K562 (cell line): ENCODE results near the gene SERPIND1. TPM values are rescaled to one million over a fixed set of nuclear protein-coding genes. Genes with fewer than 3 reads are reported as not detected.
A peak's percentile ranks its signal among the peaks of the same experiment; 100 is the strongest.
"Not testable (repeated sequence)": the region's sequence is repeated elsewhere in the genome, so short reads cannot be mapped to it uniquely, and the experiment has no call there.

Experiments used
- ATAC-seq: fragments of 200-7000 bp; cut with Tn5 transposase; 3 replicates; pipeline ENCODE4 v1.9.1; 2020; ENCODE audit warnings: moderate library complexity
- BruUV-seq: library from RNA; stranded (reverse); fragments of 400-500 nt; replicated peaks from 2 replicates; lab custom pipeline; 2021; lab: Mats Ljungman, UMichigan
- CTCF ChIA-PET: fragments of 300-600 bp; formaldehyde crosslinking; extraction: SDS; loops from one replicate; lab custom pipeline; 2021; ENCODE audit warnings: low intra/inter-chr PET ratio; lab: Yijun Ruan, JAX
- POLR2A ChIA-PET: fragments of 300-600, 350-650 bp; sonication (Branson Sonifier 250); formaldehyde crosslinking; extraction: SDS; loops from one replicate; lab custom pipeline; 2021; ENCODE audit warnings: antibody characterized with exemption, inconsistent platforms; lab: Yijun Ruan, JAX
- DNase-seq, 4 experiments: peaks; one replicate each; pipeline versions ENCODE4 v3.0.0 to v3.0.0-alpha.2; 2011 to 2018; ENCODE audit warnings: low spot score in 3 of 4, mixed read lengths in 3 of 4; ENCODE audit errors: extremely low read depth in 1 of 4
- FAIRE-seq: peaks from 2 replicates; lab custom pipeline; 2011; peaks lifted over from hg19 to GRCh38; lab: Jason Lieb, UNC
- H2AFZ ChIP-seq: 2 replicates; pipeline ENCODE4 v1.6.0; 2011; ENCODE audit warnings: low read depth, low read length, control low read depth, inconsistent platforms
- H3K27ac ChIP-seq: fragments of 200-600 bp; 3 replicates; pipeline ENCODE4 v1.8.0; 2011; ENCODE audit warnings: low read depth, mild to moderate bottlenecking, control low read depth, inconsistent platforms, low read length, moderate library complexity, mixed read lengths; ENCODE audit errors: extremely low read depth
- H3K27me3 ChIP-seq, 2 experiments: fragments of 300-600 bp in 1 of 2; 2 replicates in 1 of 2; 3 replicates in 1 of 2; pipeline versions ENCODE4 v1.6.0 to v1.8.0; 2011; ENCODE audit warnings: inconsistent platforms in 2 of 2, low read length in 2 of 2, mild to moderate bottlenecking in 1 of 2, mixed read lengths in 1 of 2, moderate library complexity in 1 of 2; ENCODE audit not compliant: control insufficient read depth in 2 of 2, insufficient read depth in 2 of 2
- H3K36me3 ChIP-seq: fragments of 300-600 bp; 3 replicates; pipeline ENCODE4 v1.8.0; 2011; ENCODE audit warnings: mild to moderate bottlenecking, low read length, inconsistent platforms; ENCODE audit not compliant: control insufficient read depth, insufficient read depth
- H3K4me1 ChIP-seq, 2 experiments: fragments of 200-600 bp in 1 of 2; replicated peaks in 1 of 2; 2 replicates in 1 of 2; 3 replicates in 1 of 2; pipeline versions ENCODE4 v1.5.1 to v1.8.0; 2011; ENCODE audit warnings: inconsistent platforms in 2 of 2, low read length in 2 of 2, mild to moderate bottlenecking in 1 of 2, mixed read lengths in 1 of 2, moderate library complexity in 1 of 2; ENCODE audit not compliant: control insufficient read depth in 2 of 2, insufficient read depth in 2 of 2
- H3K4me2 ChIP-seq: 2 replicates; pipeline ENCODE4 v1.6.1; 2011; ENCODE audit warnings: low read length, control low read depth, inconsistent platforms, mixed read lengths; ENCODE audit not compliant: insufficient read depth
- H3K4me3 ChIP-seq: fragments of 200-600 bp; sonication (generic), shearing (Covaris generic); 2 replicates; pipeline ENCODE4 v1.5.1; 2016; ENCODE audit warnings: control low read depth, inconsistent platforms
- H3K79me2 ChIP-seq: fragments of 200-600 bp; 3 replicates; pipeline ENCODE4 v1.8.0; 2011; ENCODE audit warnings: low read length, inconsistent platforms; ENCODE audit not compliant: control insufficient read depth, insufficient read depth
- H3K9ac ChIP-seq, 2 experiments: 2 replicates each; pipeline versions ENCODE4 v1.6.0 to v1.6.1; 2011; ENCODE audit warnings: low read depth in 2 of 2, low read length in 2 of 2, control low read depth in 1 of 2, inconsistent platforms in 1 of 2, mild to moderate bottlenecking in 1 of 2, mixed read lengths in 1 of 2; ENCODE audit not compliant: insufficient read depth in 1 of 2
- H3K9me1 ChIP-seq: one replicate; pipeline ENCODE4 v1.6.0; 2011; ENCODE audit warnings: inconsistent platforms, mild to moderate bottlenecking, low read length, moderate library complexity; ENCODE audit not compliant: control insufficient read depth, insufficient read depth
- H3K9me3 ChIP-seq: replicated peaks from 2 replicates; pipeline ENCODE4 v1.5.1; 2011; ENCODE audit warnings: low read depth, low read length, inconsistent platforms; ENCODE audit not compliant: control insufficient read depth, insufficient read depth
- H4K20me1 ChIP-seq: replicated peaks from 2 replicates; pipeline ENCODE4 v1.6.1; 2011; ENCODE audit warnings: low read length, inconsistent platforms, mixed read lengths; ENCODE audit not compliant: control insufficient read depth, insufficient read depth
- HDGF ChIP-seq: fragments of 450-650 bp; IDR thresholded peaks from 2 replicates; pipeline ENCODE4 v1.6.1; 2016
- JUN ChIP-seq, 2 experiments: sonication (generic) in 1 of 2; formaldehyde crosslinking in 1 of 2; IDR thresholded peaks; 2 replicates each; pipeline versions ENCODE4 v1.6.1 to v1.8.0; 2012 to 2022; ENCODE audit warnings: borderline replicate concordance in 2 of 2, mild to moderate bottlenecking in 2 of 2, improper control_type of control experiment in 1 of 2, low read depth in 1 of 2, low read length in 1 of 2, missing genetic modification reagents in 1 of 2
- TEAD4 ChIP-seq, 2 experiments: sonication (generic) in 1 of 2; formaldehyde crosslinking in 1 of 2; IDR thresholded peaks; 2 replicates each; pipeline versions ENCODE4 v1.6.1 to v1.8.0; 2012 to 2022; ENCODE audit warnings: borderline replicate concordance in 1 of 2, inconsistent platforms in 1 of 2, low read length in 1 of 2, mild to moderate bottlenecking in 1 of 2, missing genetic modification reagents in 1 of 2
- TSC22D4 ChIP-seq: fragments of 450-650 bp; IDR thresholded peaks from 2 replicates; pipeline ENCODE4 v1.6.1; 2016; ENCODE audit warnings: missing genetic modification characterization, missing biosample characterization, control low read depth
- ZBTB1 ChIP-seq: sonication (generic); formaldehyde crosslinking; IDR thresholded peaks from 2 replicates; pipeline ENCODE4 v1.8.1; 2023; ENCODE audit warnings: missing genetic modification reagents, low read depth, mild to moderate bottlenecking, borderline replicate concordance
- ZBTB33 ChIP-seq: sonication (generic); formaldehyde crosslinking; IDR thresholded peaks from 2 replicates; pipeline ENCODE4 v1.8.1; 2023; ENCODE audit warnings: mild to moderate bottlenecking, missing genetic modification reagents
- ZBTB9 ChIP-seq: fragments of 450-650 bp; formaldehyde crosslinking; IDR thresholded peaks from 2 replicates; pipeline ENCODE4 v1.4.0; 2020; ENCODE audit warnings: mild to moderate bottlenecking, moderate library complexity
- ZNF347 ChIP-seq: fragments of 450-650 bp; formaldehyde crosslinking; IDR thresholded peaks from 2 replicates; pipeline ENCODE4 v1.4.0; 2020; ENCODE audit warnings: low read depth, mild to moderate bottlenecking, moderate library complexity
- ZNF707 ChIP-seq: fragments of 250-450 bp; sonication (Bioruptor Pico); conservative IDR thresholded peaks from 2 replicates; pipeline ENCODE4 v1.8.0; 2022; ENCODE audit warnings: inconsistent platforms, mild to moderate bottlenecking, moderate library complexity
- WGBS: fragments of 100-300 bp; shearing (Covaris generic); methylation state at CpG from one replicate; pipeline ENCODE4 v1.1.6; 2016; ENCODE audit warnings: low coverage, mixed read lengths; ENCODE audit not compliant: insufficient coverage; ENCODE audit errors: missing lambda C conversion rate; 5-methylcytosine and 5-hydroxymethylcytosine counted together
- in situ Hi-C: fragments of 300-500 bp; cut with MboI; formaldehyde crosslinking; loops from 4 replicates; pipeline ENCODE4 v1.15.0; 2018; ENCODE audit warnings: inconsistent platforms, mixed read lengths
- intact Hi-C: fragments of 100-400 bp; cut with micrococcal nuclease; formaldehyde crosslinking; loops from 2 replicates; pipeline ENCODE4 v1.14.2; 2022
- polyA plus RNA-seq, 8 experiments: library from polyadenylated mRNA; depleted of rRNA in 4 of 8; stranded (reverse) in 5 of 8; unstranded in 3 of 8; fragments of >200 nt; fragmentation: Nextera tagmentation in 2 of 8; fragmentation: Illumina TruSeq in 1 of 8; extraction: Ambion mirVana in 2 of 8; extraction: Trizol in 1 of 8; gene quantifications; 2 replicates each; pipeline versions ENCODE4 v1.2.1 to v1.2.3, GENCODE V29; 2011 to 2014; ENCODE audit warnings: inconsistent platforms in 1 of 8, missing spikeins in 1 of 8
- total RNA-seq, 7 experiments: library from RNA; depleted of rRNA in 6 of 7; stranded (reverse); fragments of >200 nt in 6 of 7; fragmentation: Illumina TruSeq in 2 of 7; extraction: Trizol in 2 of 7; gene quantifications; 2 replicates each; pipeline versions ENCODE4 v1.2.1 to v1.2.3, GENCODE V29; 2011 to 2021; ENCODE audit warnings: low replicate concordance in 1 of 7
- TF ChIP-seq, protein P1 (sequence below), 2 experiments: fragments of 450-650 bp in 1 of 2; sonication (generic) in 1 of 2; formaldehyde crosslinking; conservative IDR thresholded peaks; 2 replicates each; pipeline versions ENCODE4 v1.4.0 to v1.8.1; 2020 to 2022; ENCODE audit warnings: mild to moderate bottlenecking in 1 of 2, missing genetic modification reagents in 1 of 2

SERPIND1 gene
- total and polyA plus RNA-seq, 9 of the 15 experiments (the other 6 are each of a cell fraction or from before 2014, with no cell fraction given), result 0.04 to 0.11 (median 0.09) TPM; not detected in 6

GRCh38 chr22:20823264-20823663, 49.4 kb downstream of the SERPIND1 start (continued):
- no peak for TF ChIP-seq ZBTB9
- peak; percentile 78; the same call in 1 of the 2 replicates for TF ChIP-seq ZNF347 (CRISPR knock-in tag)
- TF ChIP-seq ZBTB33, result no peak
- 0 out of 2 replicates have a peak, but pooled peaks have one; percentile 19 for TF ChIP-seq ZNF707 (CRISPR knock-in tag)

- H3K9ac ChIP-seq; H3K4me1 ChIP-seq; H3K9me1 ChIP-seq; DNase-seq; H3K79me2 ChIP-seq; ATAC-seq; CTCF ChIA-PET; in situ Hi-C loops; H3K9me3 ChIP-seq; intact Hi-C loops; H2AFZ ChIP-seq; H3K27ac ChIP-seq; H3K4me3 ChIP-seq; H3K4me2 ChIP-seq; FAIRE-seq; BruUV-seq; H4K20me1 ChIP-seq; H3K27me3 ChIP-seq; TF ChIP-seq JUN (IDR thresholded peaks at IDR 0.05; ENCODE audit: borderline replicate concordance, low read depth, low read length); TEAD4 (IDR thresholded peaks at IDR 0.05; ENCODE audit: low read length): not testable (repeated sequence)
- POLR2A ChIA-PET, result interaction anchor here (0.7 to 13.8 kb wide), 9 partner anchors 10 to 227 kb away, joined by 3 to 172 read pairs (median 3); no protein-coding TSS in a partner anchor
- peaks cover 50% of the 10 kb centered on the region for H3K36me3 ChIP-seq
- TF ChIP-seq TSC22D4 (tag) (0 out of 2 replicates have a peak, but pooled peaks have one; percentile 52), JUN (CRISPR knock-in tag; IDR thresholded peaks at IDR 0.05; ENCODE audit: borderline replicate concordance) (0 out of 2 replicates have a peak, but pooled peaks have one; percentile 33), TEAD4 (CRISPR knock-in tag; IDR thresholded peaks at IDR 0.05; ENCODE audit: borderline replicate concordance) (0 out of 2 replicates have a peak, but pooled peaks have one; percentile 60), HDGF (0 out of 2 replicates have a peak, but pooled peaks have one; percentile 20), ZBTB1 (peak; percentile 53; the same call in 1 of the 2 replicates)
- TF ChIP-seq, protein P1, sequence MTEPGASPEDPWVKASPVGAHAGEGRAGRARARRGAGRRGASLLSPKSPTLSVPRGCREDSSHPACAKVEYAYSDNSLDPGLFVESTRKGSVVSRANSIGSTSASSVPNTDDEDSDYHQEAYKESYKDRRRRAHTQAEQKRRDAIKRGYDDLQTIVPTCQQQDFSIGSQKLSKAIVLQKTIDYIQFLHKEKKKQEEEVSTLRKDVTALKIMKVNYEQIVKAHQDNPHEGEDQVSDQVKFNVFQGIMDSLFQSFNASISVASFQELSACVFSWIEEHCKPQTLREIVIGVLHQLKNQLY (CRISPR knock-in tag; conservative IDR thresholded peaks at IDR 0.05), result peak in 1 of 2 experiments; percentile 77; a peak in 1 of 4 replicates
- WGBS, result 75% methylated on average over 4 of the region's 4 CpGs
Observed at GRCh38 chr22:20825216-20825615, 51.3 kb downstream of the SERPIND1 start.
